PC-9 (cell line): Measurements from ENCODE around the gene STK38L. TPM values are rescaled to one million over a fixed set of nuclear protein-coding genes. Genes with fewer than 3 reads are reported as not detected.

Experiments
- Bru-seq: library from RNA; stranded (reverse); fragments of 400-500 nt; gene quantifications from one replicate; lab custom pipeline; 2021; lab: Mats Ljungman, UMichigan
- BruChase-seq, 2 experiments: library from RNA; stranded (reverse); fragments of 400-500 nt; gene quantifications; one replicate each; lab custom pipeline; 2021; lab: Mats Ljungman, UMichigan
- BruUV-seq: library from RNA; stranded (reverse); fragments of 400-500 nt; replicated peaks from 2 replicates; lab custom pipeline; 2021; lab: Mats Ljungman, UMichigan
- CTCF ChIA-PET: fragments of 300-600 bp; sonication (Branson Sonifier 250); formaldehyde crosslinking; loops from one replicate; lab custom pipeline; 2022; ENCODE audit warnings: antibody characterized with exemption; lab: Charles Lee
- POLR2A ChIA-PET: fragments of 300-600 bp; sonication (Branson Sonifier 250); formaldehyde crosslinking; loops from one replicate; lab custom pipeline; 2022; ENCODE audit warnings: antibody characterized with exemption; ENCODE audit not compliant: unreplicated experiment; lab: Charles Lee
- DNase-seq, 2 experiments: peaks; one replicate each; pipeline versions ENCODE4 v3.0.0 to v3.0.0-alpha.2; 2015 to 2022; ENCODE audit warnings: mixed read lengths in 1 of 2
- H2AFZ ChIP-seq: fragments of 200-600 bp; sonication (generic); 2 replicates; pipeline ENCODE4 v1.8.1; 2017; ENCODE audit warnings: antibody characterized with exemption
- H3F3A ChIP-seq: fragments of 200-600 bp; sonication (generic); 2 replicates; pipeline ENCODE4 v1.8.1; 2017; ENCODE audit warnings: antibody characterized with exemption, mild to moderate bottlenecking, low read depth; ENCODE audit not compliant: insufficient read depth
- H3K27ac ChIP-seq: fragments of 200-600 bp; sonication (generic); 2 replicates; pipeline ENCODE4 v1.6.1; 2016; ENCODE audit warnings: mixed run types
- H3K27me3 ChIP-seq: fragments of 200-600 bp; sonication (generic); 2 replicates; pipeline ENCODE4 v1.6.1; 2016; ENCODE audit warnings: low read depth, mixed run types; ENCODE audit not compliant: insufficient read depth
- H3K36me3 ChIP-seq: fragments of 200-600 bp; sonication (generic); 2 replicates; pipeline ENCODE4 v1.6.1; 2016; ENCODE audit warnings: low read depth, mixed run types
- H3K4me1 ChIP-seq: fragments of 200-600 bp; sonication (generic); replicated peaks from 2 replicates; pipeline ENCODE4 v1.6.1; 2016; ENCODE audit warnings: mixed run types; ENCODE audit not compliant: insufficient read depth
- H3K4me2 ChIP-seq: fragments of 200-600 bp; sonication (generic); 2 replicates; pipeline ENCODE4 v1.6.1; 2017; ENCODE audit warnings: mixed run types
- H3K4me3 ChIP-seq: fragments of 200-600 bp; sonication (generic); 2 replicates; pipeline ENCODE4 v1.6.1; 2016; ENCODE audit warnings: mixed run types
- H3K79me2 ChIP-seq: fragments of 200-600 bp; sonication (generic); 2 replicates; pipeline ENCODE4 v1.6.1; 2017; ENCODE audit warnings: low read depth, mixed run types
- H3K9me2 ChIP-seq: fragments of 200-600 bp; sonication (generic); 2 replicates; pipeline ENCODE4 v1.8.1; 2017; ENCODE audit warnings: mild to moderate bottlenecking; ENCODE audit not compliant: insufficient read depth
- H3K9me3 ChIP-seq: fragments of 200-600 bp; sonication (generic); 2 replicates; pipeline ENCODE4 v1.8.1; 2016; ENCODE audit warnings: low read depth; ENCODE audit not compliant: insufficient read depth
- H4K20me1 ChIP-seq: fragments of 200-600 bp; sonication (generic); 2 replicates; pipeline ENCODE4 v1.8.1; 2017; ENCODE audit not compliant: insufficient read depth
- CTCF ChIP-seq: fragments of 200-600 bp; sonication (generic); conservative IDR thresholded peaks from 2 replicates; pipeline ENCODE4 v1.6.1; 2017; ENCODE audit warnings: mixed run types, antibody characterized with exemption, mild to moderate bottlenecking, moderate library complexity
- EZH2 ChIP-seq: fragments of 200-600 bp; sonication (generic); IDR thresholded peaks from 2 replicates; pipeline ENCODE4 v1.8.0; 2017; ENCODE audit warnings: antibody characterized with exemption, low read depth
- intact Hi-C: fragments of 100-400 bp; cut with micrococcal nuclease; formaldehyde crosslinking; loops from one replicate; pipeline ENCODE4 v1.10.0; 2022; ENCODE audit not compliant: unreplicated experiment
- long read RNA-seq: library from polyadenylated mRNA; stranded (forward); transcript quantifications from one replicate; pipeline ENCODE4 v2.0.0, GENCODE V29; 2022
- total RNA-seq: library from RNA; stranded (reverse); gene quantifications from 2 replicates; pipeline ENCODE4 v1.2.3, GENCODE V29; 2021

Gene STK38L
- total RNA-seq, result 34.7 and 40.0 TPM in 2 replicates
- Bru-seq, nascent RNA, result percentile 88 among the genes with signal in this experiment
- percentile 90 among the genes with signal in this experiment for BruChase-seq, experiment 1, labeled RNA remaining after a 2-hour chase
- BruChase-seq, experiment 2, labeled RNA remaining after a 6-hour chase, result percentile 79 among the genes with signal in this experiment
- long read RNA-seq, full-length matches to known transcripts, result 39 of 50 reads
- long read RNA-seq, partial matches to known transcripts, result 3 of 50 reads
- long read RNA-seq, other reads (novel, unspliced or antisense), result 8 of 50 reads

GRCh38 chr12:27243804-27244688 is at the start of gene STK38L:
Gene STK38L (plus strand): TSS chr12:27244286. CDS start chr12:27297721, 53,435 bp downstream.
- peak within 1 kb of the TSS; percentile 75 for H3K27ac ChIP-seq
- H3K4me1 ChIP-seq, result peaks cover 19% of the 10 kb centered on the region
- no peaks in the 10 kb centered on the region for H3K9me3 ChIP-seq
- no TSS peak for BruUV-seq
- peak; percentile 93 to 100 for DNase-seq
- peak within 1 kb of the TSS; percentile 86 for H3K4me2 ChIP-seq
- H3F3A ChIP-seq, result peaks cover 21% of the 10 kb centered on the region
- TF ChIP-seq CTCF, result peak; percentile 56
- no peak for TF ChIP-seq EZH2
- ChIA-PET POLR2A (interaction anchor here (0.5 to 1.1 kb wide), 6 partner anchors 54 to 1143 kb away, joined by 3 to 12 read pairs (median 4); no protein-coding TSS in a partner anchor), CTCF (interaction anchor here (0.7 to 1.6 kb wide), 3 partner anchors 62 to 542 kb away, joined by 3 to 6 read pairs (median 3); no protein-coding TSS in a partner anchor)
- intact Hi-C loops, result loop anchor here (1.0 to 2.0 kb wide), 5 partner anchors 53 to 230 kb away; partner anchors contain the start of gene TM7SF3
- H3K4me3 ChIP-seq, result peak within 1 kb of the TSS; percentile 64
- peak within 1 kb of the TSS; percentile 89 for H2AFZ ChIP-seq
- H4K20me1 ChIP-seq, result 0 out of 2 replicates have a peak, but pooled peaks cover 5% of the 10 kb centered on the region
- H3K36me3 ChIP-seq, result no peaks in the 10 kb centered on the region
- H3K27me3 ChIP-seq, result no peaks in the 10 kb centered on the region
- no peaks in the 10 kb centered on the region for H3K9me2 ChIP-seq
- peaks cover 43% of the 10 kb centered on the region for H3K79me2 ChIP-seq

GRCh38 chr12:27194644-27195043 is 49.4 kb upstream of the STK38L start:
- Histone ChIP-seq H3K27ac (no peak overlapping the region), H3K9me3 (no peaks in the 10 kb centered on the region), H3K36me3 (no peaks in the 10 kb centered on the region), H4K20me1 (no peaks in the 10 kb centered on the region), H2AFZ (no peak overlapping the region), H3K4me3 (no peak overlapping the region), H3K4me1 (peaks cover 31% of the 10 kb centered on the region), H3F3A (peaks cover 14% of the 10 kb centered on the region), H3K27me3 (no peaks in the 10 kb centered on the region), H3K79me2 (no peaks in the 10 kb centered on the region), H3K9me2 (no peaks in the 10 kb centered on the region), H3K4me2 (no peak overlapping the region)
- intact Hi-C loops, result no loop called here
- CTCF ChIA-PET, result no interaction called here
- POLR2A ChIA-PET, result interaction anchor here (0.6 kb wide), 1 partner anchor 920 kb away, joined by 3 read pairs; no protein-coding TSS in a partner anchor
- no TSS peak for BruUV-seq
- DNase-seq, result no peak
- TF ChIP-seq EZH2 (no peak), CTCF (no peak)

GRCh38 chr12:27198036-27198435 is 46.0 kb upstream of the STK38L start:
- intact Hi-C loops, result no loop called here
- Histone ChIP-seq H3K4me1 (no peaks in the 10 kb centered on the region), H3K9me3 (no peaks in the 10 kb centered on the region), H3K4me2 (no peak overlapping the region), H2AFZ (no peak overlapping the region), H4K20me1 (no peaks in the 10 kb centered on the region), H3K27me3 (no peaks in the 10 kb centered on the region), H3K36me3 (no peaks in the 10 kb centered on the region), H3F3A (no peaks in the 10 kb centered on the region), H3K79me2 (no peaks in the 10 kb centered on the region), H3K4me3 (no peak overlapping the region), H3K9me2 (no peaks in the 10 kb centered on the region), H3K27ac (no peak overlapping the region)
- TF ChIP-seq CTCF, result no peak
- ChIA-PET POLR2A (no interaction called here), CTCF (no interaction called here)
- BruUV-seq, result no TSS peak
- no peak for DNase-seq
